A549 (cell line): Measurements from ENCODE around the gene LRP1. TPM values are rescaled to one million over a fixed set of nuclear protein-coding genes. Genes with fewer than 3 reads are reported as not detected.

ENCODE experiments used
- ATAC-seq, 2 experiments: fragments of 200-7000 bp in 1 of 2; fragments of >200 bp in 1 of 2; cut with Nextera tagmentation in 1 of 2; cut with Tn5 transposase in 1 of 2; 3 replicates each; pipeline versions ENCODE4 v1.8.0 to v1.9.1; 2018 to 2020; ENCODE audit warnings: mild to moderate bottlenecking in 1 of 2, moderate library complexity in 1 of 2
- CTCF ChIA-PET: fragments of 300-600 bp; sonication (Branson Sonifier 250); formaldehyde crosslinking; extraction: SDS; loops from one replicate; lab custom pipeline; 2021; ENCODE audit warnings: antibody characterized with exemption, inconsistent platforms; lab: Yijun Ruan, JAX
- POLR2A ChIA-PET: fragments of 350-600 bp; formaldehyde crosslinking; extraction: SDS; loops from one replicate; lab custom pipeline; 2021; ENCODE audit warnings: antibody characterized with exemption, inconsistent platforms; lab: Yijun Ruan, JAX
- DNase-seq, 2 experiments: peaks; one replicate each; pipeline versions ENCODE4 v3.0.0 to v3.0.0-alpha.2; 2011 to 2016; ENCODE audit warnings: low read depth in 1 of 2, low spot score in 1 of 2
- FAIRE-seq: peaks from 2 replicates; lab custom pipeline; 2011; peaks lifted over from hg19 to GRCh38; lab: Jason Lieb, UNC
- H3K27ac ChIP-seq, 2 experiments: fragments of >200 bp; sonication (Bioruptor Twin); formaldehyde crosslinking; 3 replicates each; pipeline ENCODE4 v1.5.1; 2016 to 2017
- H3K4me1 ChIP-seq: fragments of >200 bp; sonication (Bioruptor Twin); formaldehyde crosslinking; 3 replicates; pipeline ENCODE4 v1.6.1; 2016
- H3K4me2 ChIP-seq: fragments of >200 bp; sonication (Bioruptor Twin); formaldehyde crosslinking; 3 replicates; pipeline ENCODE4 v1.6.1; 2016
- H3K4me3 ChIP-seq: fragments of >200 bp; sonication (Bioruptor Twin); formaldehyde crosslinking; 3 replicates; pipeline ENCODE4 v1.5.1; 2016
- H3K9me3 ChIP-seq: fragments of >200 bp; sonication (Bioruptor Twin); formaldehyde crosslinking; 3 replicates; pipeline ENCODE4 v1.6.1; 2016
- CBX8 ChIP-seq: fragments of 200-600 bp; sonication (generic); IDR thresholded peaks from 2 replicates; pipeline ENCODE4 v1.6.1; 2016
- EHF ChIP-seq: fragments of 250-450 bp; sonication (Bioruptor Pico); IDR thresholded peaks from 2 replicates; pipeline ENCODE4 v1.5.0; 2020; ENCODE audit warnings: mild to moderate bottlenecking
- EP300 ChIP-seq, 2 experiments: fragments of >200 bp; sonication (Bioruptor Twin); formaldehyde crosslinking; IDR thresholded peaks; 2 replicates in 1 of 2; 3 replicates in 1 of 2; pipeline ENCODE4 v1.6.1; 2016 to 2017
- FOSL2 ChIP-seq, 2 experiments: fragments of 450-650 bp in 1 of 2; fragments of >200 bp in 1 of 2; sonication (Bioruptor Twin) in 1 of 2; formaldehyde crosslinking; IDR thresholded peaks; 2 replicates each; pipeline versions ENCODE4 v1.5.0 to v1.6.1; 2016 to 2020; ENCODE audit warnings: mild to moderate bottlenecking in 1 of 2, moderate library complexity in 1 of 2
- HDAC2 ChIP-seq: fragments of 200-600 bp; sonication (generic); IDR thresholded peaks from 2 replicates; pipeline ENCODE4 v1.6.1; 2016
- HOXB5 ChIP-seq: fragments of 250-450 bp; sonication (Bioruptor Pico); IDR thresholded peaks from 2 replicates; pipeline ENCODE4 v1.5.0; 2020; ENCODE audit warnings: mild to moderate bottlenecking, moderate library complexity
- JUN ChIP-seq, 2 experiments: fragments of >200 bp; sonication (Bioruptor Twin); formaldehyde crosslinking; IDR thresholded peaks; 2 replicates in 1 of 2; 3 replicates in 1 of 2; pipeline ENCODE4 v1.6.1; 2016 to 2017
- KDM5A ChIP-seq: fragments of 200-600 bp; sonication (generic); IDR thresholded peaks from 2 replicates; pipeline ENCODE4 v1.6.1; 2016; ENCODE audit warnings: antibody characterized with exemption, mild to moderate bottlenecking
- MAFK ChIP-seq: fragments of 450-650 bp; IDR thresholded peaks from 2 replicates; pipeline ENCODE4 v1.6.1; 2014; ENCODE audit not compliant: partially characterized antibody
- NFE2L2 ChIP-seq: fragments of 150-350 bp; conservative IDR thresholded peaks from 2 replicates; pipeline ENCODE4 v1.6.1; 2014; ENCODE audit warnings: low read length
- NR3C1 ChIP-seq: fragments of >200 bp; sonication (Bioruptor Twin); formaldehyde crosslinking; IDR thresholded peaks from 3 replicates; pipeline ENCODE4 v1.6.1; 2017
- PHF8 ChIP-seq: fragments of 200-600 bp; sonication (generic); IDR thresholded peaks from 2 replicates; pipeline ENCODE4 v1.6.1; 2016; ENCODE audit warnings: low read depth, mild to moderate bottlenecking, antibody characterized with exemption, moderate library complexity, borderline replicate concordance
- POLR2AphosphoS2 ChIP-seq: conservative IDR thresholded peaks from 2 replicates; pipeline ENCODE4 v1.6.1; 2012; ENCODE audit warnings: low read length, improper control_type of control experiment, inconsistent platforms
- RNF2 ChIP-seq: fragments of 200-600 bp; sonication (generic); IDR thresholded peaks from 2 replicates; pipeline ENCODE4 v1.6.1; 2016; ENCODE audit warnings: low read depth, mild to moderate bottlenecking, antibody characterized with exemption, moderate library complexity, borderline replicate concordance
- TFCP2L1 ChIP-seq: fragments of 250-450 bp; sonication (Bioruptor Pico); IDR thresholded peaks from 2 replicates; pipeline ENCODE4 v1.5.0; 2021; ENCODE audit warnings: mild to moderate bottlenecking
- TP53 ChIP-seq: fragments of 250-450 bp; sonication (Bioruptor Pico); IDR thresholded peaks from 2 replicates; pipeline ENCODE4 v1.5.0; 2021; ENCODE audit warnings: mild to moderate bottlenecking, moderate library complexity
- ZFP36 ChIP-seq: fragments of 450-650 bp; IDR thresholded peaks from 2 replicates; pipeline ENCODE4 v1.6.1; 2014; ENCODE audit warnings: borderline replicate concordance; ENCODE audit not compliant: partially characterized antibody
- ZNF302 ChIP-seq: fragments of 250-450 bp; sonication (Bioruptor Pico); IDR thresholded peaks from 2 replicates; pipeline ENCODE4 v1.9.0; 2021; ENCODE audit warnings: inconsistent platforms, mild to moderate bottlenecking, moderate library complexity
- WGBS: methylation state at CpG from one replicate; pipeline ENCODE4 v1.1.6; 2017; ENCODE audit errors: missing lambda C conversion rate; 5-methylcytosine and 5-hydroxymethylcytosine counted together
- polyA plus RNA-seq, 4 experiments: library from polyadenylated mRNA; depleted of rRNA in 3 of 4; stranded (reverse); fragments of >200 nt; fragmentation: RNase III in 1 of 4; extraction: RNeasy Plus Mini Kit Qiagen cat#74134 plus additional on column Dnase treatment in 1 of 4; gene quantifications; 2 replicates in 3 of 4; 3 replicates in 1 of 4; pipeline ENCODE4 v1.2.3, GENCODE V29; 2011 to 2017
- TF ChIP-seq, protein P1 (sequence below): fragments of 450-650 bp; IDR thresholded peaks from 2 replicates; pipeline ENCODE4 v1.6.1; 2014; ENCODE audit warnings: antibody characterized with exemption
- TF ChIP-seq, protein P2 (sequence below): fragments of >200 bp; sonication (Bioruptor Twin); formaldehyde crosslinking; IDR thresholded peaks from 3 replicates; pipeline ENCODE4 v1.5.1; 2016
- TF ChIP-seq, protein P3 (sequence below): fragments of 200-600 bp; sonication (generic); IDR thresholded peaks from 2 replicates; pipeline ENCODE4 v1.6.1; 2016; ENCODE audit warnings: antibody characterized with exemption, mild to moderate bottlenecking, moderate library complexity
- TF ChIP-seq, protein P4 (sequence below): fragments of 250-450 bp; sonication (Bioruptor Pico); IDR thresholded peaks from 2 replicates; pipeline ENCODE4 v1.5.0; 2020; ENCODE audit warnings: low read depth, mild to moderate bottlenecking, moderate library complexity

Gene LRP1
- polyA plus RNA-seq, 2 of the 4 experiments (the other 2 are of a cell fraction): 5.6 to 9.4 TPM

DNA sequence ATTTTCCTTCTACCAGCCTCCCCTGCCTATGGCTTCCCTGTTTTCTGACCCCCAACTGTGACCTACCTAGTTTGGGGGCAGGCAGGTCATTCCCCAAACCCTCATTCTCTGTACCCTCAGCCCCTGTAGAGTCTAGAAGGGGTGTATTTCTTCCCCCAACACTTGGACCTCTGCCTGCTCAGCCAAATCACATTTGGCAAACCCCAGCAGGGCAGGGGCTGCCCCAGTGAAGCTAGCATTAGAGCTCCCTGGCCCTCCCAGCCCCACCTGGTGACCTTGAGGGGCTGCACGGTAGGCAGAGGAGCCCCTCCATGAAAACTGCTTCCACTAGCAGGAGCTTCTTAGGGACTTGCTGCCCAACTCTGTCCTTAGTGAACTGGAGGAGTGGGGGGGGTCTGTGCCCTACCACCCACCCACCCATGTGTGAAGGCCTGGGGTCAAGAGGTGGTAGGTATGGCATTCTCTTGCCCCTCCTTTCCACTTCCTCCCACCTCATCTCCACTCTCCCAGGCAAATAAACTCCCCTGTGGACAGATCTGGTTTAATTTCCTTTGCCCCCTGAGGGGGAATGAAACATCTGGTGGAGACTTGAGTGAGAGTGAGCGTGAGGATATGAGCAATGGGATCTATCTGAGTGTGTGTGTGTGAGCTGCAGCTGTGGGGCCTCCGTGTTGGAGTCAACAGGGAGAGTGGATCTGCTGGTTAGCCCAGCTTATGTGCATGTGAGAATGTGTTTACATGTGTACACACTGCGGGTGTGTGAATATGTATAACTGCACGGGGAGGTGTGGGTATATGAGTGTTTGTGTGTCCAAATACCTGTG, 90.0 kb downstream of the LRP1 start:
- Histone ChIP-seq H3K4me1 (peaks cover 27% of the 10 kb centered on the region), H3K9me3 (no peaks in the 10 kb centered on the region), H3K27ac (no peak overlapping the region), H3K4me2 (no peak overlapping the region), H3K4me3 (no peak overlapping the region)
- FAIRE-seq (no peak), ATAC-seq (no peak), DNase-seq (no peak)
- ChIA-PET CTCF (interaction anchor here (0.8 to 8.5 kb wide), 3 partner anchors 11 to 35 kb away, joined by 4 to 615 read pairs (median 4); partner anchors contain the start of gene SHMT2), POLR2A (no interaction called here)
- 79% methylated on average over 5 of the region's 5 CpGs for WGBS
- TF ChIP-seq TFCP2L1 (CRISPR knock-in tag): no peak
- no peak for TF ChIP-seq EHF
- no peak for TF ChIP-seq TP53 (CRISPR knock-in tag)
- TF ChIP-seq KDM5A: no peak
- TF ChIP-seq NR3C1: no peak
- no peak for TF ChIP-seq ZNF302 (CRISPR knock-in tag)
- no peak for TF ChIP-seq JUN (IDR thresholded peaks at IDR 0.05)
- TF ChIP-seq NFE2L2: no peak

DNA sequence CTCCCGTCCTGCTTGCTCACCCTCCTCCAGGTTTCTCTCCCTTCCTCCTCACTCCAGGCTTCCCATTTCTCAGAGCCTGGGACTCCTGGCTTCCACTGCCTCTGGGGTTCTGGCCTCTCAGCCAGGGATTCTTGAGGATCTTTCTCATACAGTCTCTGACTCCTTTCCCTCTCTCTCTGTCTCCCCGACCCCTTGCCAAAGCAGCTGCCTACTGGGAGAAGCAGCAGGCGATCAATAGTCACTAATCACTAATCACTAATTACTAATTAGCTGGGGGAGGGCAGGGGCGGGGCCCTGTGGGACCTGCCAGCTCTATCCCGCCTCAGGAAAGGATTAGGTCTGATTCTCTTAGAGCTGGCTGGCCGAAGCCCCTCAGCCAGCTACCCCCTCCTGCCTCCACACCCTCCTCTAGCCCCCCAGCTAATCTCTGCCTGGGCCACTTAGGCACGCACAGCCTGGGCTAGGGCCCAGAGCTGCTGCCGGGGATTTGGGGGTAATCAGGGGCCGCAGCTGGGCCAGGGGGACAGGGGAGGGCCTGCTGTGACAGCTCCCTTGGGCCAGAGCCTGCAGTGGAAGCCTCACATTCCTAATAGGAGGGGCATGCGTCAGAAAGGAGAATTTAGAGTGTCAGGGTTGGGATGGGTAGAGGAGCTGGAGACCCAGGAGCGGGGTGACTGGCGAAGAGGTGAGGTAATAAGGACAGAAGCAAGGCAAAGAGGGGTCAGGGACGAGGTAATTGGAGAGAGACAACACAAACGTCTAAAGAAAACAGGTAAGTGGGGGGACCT, 91.1 kb downstream of the LRP1 start:
- ChIA-PET CTCF (interaction anchor here (0.6 to 8.5 kb wide), 2 partner anchors 16 to 44 kb away, joined by 3 to 615 read pairs; partner anchors contain the start of gene SHMT2), POLR2A (no interaction called here)
- WGBS: 69% methylated on average over 11 of the region's 14 CpGs
- Histone ChIP-seq H3K9me3 (no peaks in the 10 kb centered on the region), H3K4me2 (no peak overlapping the region), H3K4me3 (no peak overlapping the region), H3K4me1 (peaks cover 17% of the 10 kb centered on the region; the same call in 2 of the 3 replicates), H3K27ac (no peak overlapping the region)
- no peak for ATAC-seq
- no peak for FAIRE-seq
- no peak for DNase-seq
- TF ChIP-seq CBX8 (no peak), NFE2L2 (no peak), TFCP2L1 (CRISPR knock-in tag) (no peak), MAFK (no peak)
- TF ChIP-seq, protein P1, sequence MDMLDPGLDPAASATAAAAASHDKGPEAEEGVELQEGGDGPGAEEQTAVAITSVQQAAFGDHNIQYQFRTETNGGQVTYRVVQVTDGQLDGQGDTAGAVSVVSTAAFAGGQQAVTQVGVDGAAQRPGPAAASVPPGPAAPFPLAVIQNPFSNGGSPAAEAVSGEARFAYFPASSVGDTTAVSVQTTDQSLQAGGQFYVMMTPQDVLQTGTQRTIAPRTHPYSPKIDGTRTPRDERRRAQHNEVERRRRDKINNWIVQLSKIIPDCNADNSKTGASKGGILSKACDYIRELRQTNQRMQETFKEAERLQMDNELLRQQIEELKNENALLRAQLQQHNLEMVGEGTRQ: no peak
- TF ChIP-seq, protein P2, sequence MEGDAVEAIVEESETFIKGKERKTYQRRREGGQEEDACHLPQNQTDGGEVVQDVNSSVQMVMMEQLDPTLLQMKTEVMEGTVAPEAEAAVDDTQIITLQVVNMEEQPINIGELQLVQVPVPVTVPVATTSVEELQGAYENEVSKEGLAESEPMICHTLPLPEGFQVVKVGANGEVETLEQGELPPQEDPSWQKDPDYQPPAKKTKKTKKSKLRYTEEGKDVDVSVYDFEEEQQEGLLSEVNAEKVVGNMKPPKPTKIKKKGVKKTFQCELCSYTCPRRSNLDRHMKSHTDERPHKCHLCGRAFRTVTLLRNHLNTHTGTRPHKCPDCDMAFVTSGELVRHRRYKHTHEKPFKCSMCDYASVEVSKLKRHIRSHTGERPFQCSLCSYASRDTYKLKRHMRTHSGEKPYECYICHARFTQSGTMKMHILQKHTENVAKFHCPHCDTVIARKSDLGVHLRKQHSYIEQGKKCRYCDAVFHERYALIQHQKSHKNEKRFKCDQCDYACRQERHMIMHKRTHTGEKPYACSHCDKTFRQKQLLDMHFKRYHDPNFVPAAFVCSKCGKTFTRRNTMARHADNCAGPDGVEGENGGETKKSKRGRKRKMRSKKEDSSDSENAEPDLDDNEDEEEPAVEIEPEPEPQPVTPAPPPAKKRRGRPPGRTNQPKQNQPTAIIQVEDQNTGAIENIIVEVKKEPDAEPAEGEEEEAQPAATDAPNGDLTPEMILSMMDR: no peak

DNA sequence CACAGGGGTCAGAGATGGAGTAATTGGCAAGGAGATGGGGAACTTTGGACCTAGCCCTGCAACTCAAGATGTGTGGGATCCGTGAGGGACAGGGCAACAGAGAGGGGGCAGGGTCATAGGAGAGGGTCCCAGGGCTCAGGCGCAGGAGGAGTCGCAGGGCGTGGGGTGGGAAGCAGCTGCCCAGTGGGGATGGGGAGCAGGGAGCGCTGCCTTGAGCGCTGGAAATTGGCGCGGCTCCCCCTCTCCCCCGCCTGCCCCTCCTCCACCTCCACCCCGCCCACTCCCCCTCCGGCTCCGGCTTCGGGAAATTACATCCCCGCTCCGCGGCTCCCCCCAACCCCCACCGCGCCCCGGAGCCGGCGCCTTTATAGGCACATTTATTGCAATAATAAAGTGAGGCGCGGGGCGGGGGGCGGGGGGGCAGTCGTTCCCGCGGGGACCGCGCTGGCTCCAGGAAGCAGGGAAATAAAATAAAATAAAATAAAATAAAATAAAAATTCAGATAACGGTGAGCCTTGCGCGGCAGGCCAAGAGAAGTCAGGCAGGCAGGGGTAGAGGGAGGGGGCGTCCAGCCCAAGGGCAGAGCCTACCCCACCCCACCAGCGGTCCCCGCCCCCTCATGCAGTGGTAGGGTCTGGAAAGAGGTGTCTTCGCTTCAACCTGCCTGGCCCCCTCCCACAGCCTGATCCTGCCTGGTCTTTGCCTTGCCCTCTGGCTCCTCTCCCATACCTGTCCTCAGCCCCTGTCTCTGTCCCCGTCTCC, 91.9 kb downstream of the LRP1 start:
- Histone ChIP-seq H3K9me3 (no peaks in the 10 kb centered on the region), H3K4me1 (peaks cover 17% of the 10 kb centered on the region; the same call in 2 of the 3 replicates), H3K27ac (no peak overlapping the region), H3K4me3 (no peak overlapping the region), H3K4me2 (no peak overlapping the region)
- CTCF ChIA-PET: interaction anchor here (8.5 kb wide), 1 partner anchor 15 kb away, joined by 615 read pairs; the partner anchor contains the start of gene SHMT2
- no peak for ATAC-seq
- FAIRE-seq: no peak
- POLR2A ChIA-PET: no interaction called here
- WGBS: 75% methylated on average over 20 of the region's 38 CpGs
- no peak for DNase-seq
- no peak for TF ChIP-seq FOSL2 (IDR thresholded peaks at IDR 0.05)
- TF ChIP-seq FOSL2 (CRISPR knock-in tag; IDR thresholded peaks at IDR 0.05): no peak
- TF ChIP-seq POLR2AphosphoS2: no peak
- no peak for TF ChIP-seq HDAC2
- TF ChIP-seq, protein P3, sequence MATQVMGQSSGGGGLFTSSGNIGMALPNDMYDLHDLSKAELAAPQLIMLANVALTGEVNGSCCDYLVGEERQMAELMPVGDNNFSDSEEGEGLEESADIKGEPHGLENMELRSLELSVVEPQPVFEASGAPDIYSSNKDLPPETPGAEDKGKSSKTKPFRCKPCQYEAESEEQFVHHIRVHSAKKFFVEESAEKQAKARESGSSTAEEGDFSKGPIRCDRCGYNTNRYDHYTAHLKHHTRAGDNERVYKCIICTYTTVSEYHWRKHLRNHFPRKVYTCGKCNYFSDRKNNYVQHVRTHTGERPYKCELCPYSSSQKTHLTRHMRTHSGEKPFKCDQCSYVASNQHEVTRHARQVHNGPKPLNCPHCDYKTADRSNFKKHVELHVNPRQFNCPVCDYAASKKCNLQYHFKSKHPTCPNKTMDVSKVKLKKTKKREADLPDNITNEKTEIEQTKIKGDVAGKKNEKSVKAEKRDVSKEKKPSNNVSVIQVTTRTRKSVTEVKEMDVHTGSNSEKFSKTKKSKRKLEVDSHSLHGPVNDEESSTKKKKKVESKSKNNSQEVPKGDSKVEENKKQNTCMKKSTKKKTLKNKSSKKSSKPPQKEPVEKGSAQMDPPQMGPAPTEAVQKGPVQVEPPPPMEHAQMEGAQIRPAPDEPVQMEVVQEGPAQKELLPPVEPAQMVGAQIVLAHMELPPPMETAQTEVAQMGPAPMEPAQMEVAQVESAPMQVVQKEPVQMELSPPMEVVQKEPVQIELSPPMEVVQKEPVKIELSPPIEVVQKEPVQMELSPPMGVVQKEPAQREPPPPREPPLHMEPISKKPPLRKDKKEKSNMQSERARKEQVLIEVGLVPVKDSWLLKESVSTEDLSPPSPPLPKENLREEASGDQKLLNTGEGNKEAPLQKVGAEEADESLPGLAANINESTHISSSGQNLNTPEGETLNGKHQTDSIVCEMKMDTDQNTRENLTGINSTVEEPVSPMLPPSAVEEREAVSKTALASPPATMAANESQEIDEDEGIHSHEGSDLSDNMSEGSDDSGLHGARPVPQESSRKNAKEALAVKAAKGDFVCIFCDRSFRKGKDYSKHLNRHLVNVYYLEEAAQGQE: no peak
- TF ChIP-seq ZFP36: no peak
- no peak for TF ChIP-seq NFE2L2
- no peak for TF ChIP-seq PHF8
- TF ChIP-seq HOXB5 (CRISPR knock-in tag): no peak
- TF ChIP-seq, protein P4, sequence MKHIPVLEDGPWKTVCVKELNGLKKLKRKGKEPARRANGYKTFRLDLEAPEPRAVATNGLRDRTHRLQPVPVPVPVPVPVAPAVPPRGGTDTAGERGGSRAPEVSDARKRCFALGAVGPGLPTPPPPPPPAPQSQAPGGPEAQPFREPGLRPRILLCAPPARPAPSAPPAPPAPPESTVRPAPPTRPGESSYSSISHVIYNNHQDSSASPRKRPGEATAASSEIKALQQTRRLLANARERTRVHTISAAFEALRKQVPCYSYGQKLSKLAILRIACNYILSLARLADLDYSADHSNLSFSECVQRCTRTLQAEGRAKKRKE: no peak
- no peak for TF ChIP-seq RNF2
- TF ChIP-seq TP53 (CRISPR knock-in tag): no peak
- no peak for TF ChIP-seq EP300 (IDR thresholded peaks at IDR 0.05)
